ENCODE data around the gene TNFAIP8.

TNFAIP8 gene

DNA sequence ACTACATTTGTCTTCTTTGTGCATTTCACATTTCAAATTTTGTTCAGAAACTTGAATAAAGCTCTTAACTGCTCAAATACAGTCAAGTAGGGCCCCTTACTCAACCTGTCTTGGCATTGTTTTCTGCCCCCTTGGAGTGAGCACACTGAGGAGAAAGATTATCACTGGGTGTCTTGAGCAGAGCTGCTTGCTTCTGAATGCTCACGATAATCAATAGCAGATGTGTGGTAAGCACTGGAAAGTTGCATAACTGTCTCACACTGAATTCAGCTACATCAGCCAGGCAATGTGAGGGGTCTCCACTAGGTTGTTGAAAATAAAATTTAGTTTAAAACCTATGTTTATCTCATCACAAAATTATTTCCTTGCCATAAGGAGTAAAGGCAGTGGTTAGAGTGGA lies 7.8 kb upstream of the TNFAIP8 start:
- no peak for DNase-seq (ENCODE audit: low read depth)

DNA sequence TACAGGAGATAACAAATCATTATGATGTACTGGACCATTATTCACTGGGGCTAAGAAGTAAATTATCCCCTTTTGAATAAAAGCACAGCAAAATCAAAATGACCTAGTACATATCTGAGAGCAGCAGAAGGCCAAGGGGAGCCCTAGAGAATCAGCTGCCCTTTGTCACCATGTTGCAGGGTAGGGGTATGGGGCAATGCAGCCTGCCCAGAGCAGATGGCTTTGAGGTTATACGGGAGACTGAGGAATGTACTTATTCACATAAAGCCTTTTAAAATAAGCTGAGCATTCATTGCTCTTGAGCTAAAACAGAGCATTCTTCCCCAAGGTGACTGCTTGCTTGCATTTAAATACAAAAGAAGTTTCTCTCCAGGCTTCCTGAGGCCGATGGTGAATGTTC lies 2.6 kb upstream of the TNFAIP8 start:
- no peak for DNase-seq (ENCODE audit: low read depth)

GRCh38 chr5:119353686-119354366 lies 2.0 kb upstream of the TNFAIP8 start:
- DNase-seq (ENCODE audit: low read depth), result no peak

DNA sequence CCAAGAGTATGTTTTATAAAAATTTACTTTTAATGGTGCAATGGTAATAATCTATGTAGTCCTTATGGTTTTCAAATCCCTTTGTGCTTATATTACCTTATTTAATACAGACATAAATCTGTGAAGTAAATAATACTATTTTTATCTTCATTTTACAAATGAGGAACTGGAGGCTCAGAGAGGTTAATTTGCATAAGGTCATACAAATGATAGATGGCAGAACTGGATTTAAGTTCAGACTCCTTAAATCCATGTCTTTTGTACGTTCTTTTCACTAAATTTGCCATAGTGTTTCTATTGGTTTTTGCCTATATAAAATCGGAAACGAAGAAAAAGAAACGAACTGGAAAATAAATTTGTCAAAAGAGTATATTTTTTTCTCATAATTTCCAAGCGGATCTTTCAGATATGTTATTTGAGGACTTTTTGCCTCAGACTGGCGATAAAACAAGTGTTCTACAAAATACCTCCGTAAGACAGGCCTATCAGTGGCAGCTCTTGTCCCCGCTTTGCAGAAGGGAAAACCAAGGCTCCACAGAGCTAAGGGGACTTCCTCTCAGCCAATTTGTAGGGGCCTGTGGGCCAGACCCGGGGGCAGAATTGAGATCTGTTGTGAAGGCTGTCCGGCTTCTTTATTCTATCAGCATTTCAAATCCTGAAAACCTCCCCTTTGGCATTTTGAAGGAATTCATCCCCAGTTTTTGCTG lies 1.1 kb upstream of the TNFAIP8 start:
- no peak for DNase-seq (ENCODE audit: low read depth)

GRCh38 chr5:119355244-119355638 lies 578 bp upstream of the TNFAIP8 start:
- no peak for DNase-seq (ENCODE audit: low read depth)

DNA sequence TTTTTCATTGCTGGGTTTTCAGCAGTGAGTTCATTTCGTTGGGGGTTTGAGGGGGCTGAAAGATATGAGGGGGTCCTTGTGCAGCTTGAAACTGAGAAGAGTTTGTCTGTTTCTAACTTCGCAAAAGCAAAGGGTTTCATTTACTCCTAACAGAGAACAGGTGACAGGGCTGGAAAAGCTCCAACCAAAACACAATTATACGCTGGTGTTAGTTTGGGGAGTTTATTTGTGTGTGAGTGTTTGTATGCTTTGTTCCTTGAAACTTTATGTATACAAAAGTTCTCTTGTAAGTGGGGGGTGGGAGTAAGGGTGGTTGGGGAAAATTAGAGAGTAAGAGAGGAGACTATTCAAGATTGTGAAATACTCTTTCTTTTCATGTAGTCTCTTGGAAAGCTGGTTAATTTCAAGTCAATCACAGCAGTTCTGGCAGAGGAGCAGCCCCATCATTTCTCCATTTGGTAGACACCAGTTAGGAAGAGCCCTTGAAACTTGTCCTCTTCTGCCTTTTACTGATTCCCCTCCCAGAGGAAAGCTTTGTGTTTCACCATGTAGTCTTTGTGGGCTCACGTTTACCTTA lies 881 bp downstream of the TNFAIP8 start:
- no peak for DNase-seq (ENCODE audit: low read depth)

- no peak for DNase-seq (ENCODE audit: low read depth)
Measured at GRCh38 chr5:119357270-119357669, 1.5 kb downstream of the TNFAIP8 start.

DNA sequence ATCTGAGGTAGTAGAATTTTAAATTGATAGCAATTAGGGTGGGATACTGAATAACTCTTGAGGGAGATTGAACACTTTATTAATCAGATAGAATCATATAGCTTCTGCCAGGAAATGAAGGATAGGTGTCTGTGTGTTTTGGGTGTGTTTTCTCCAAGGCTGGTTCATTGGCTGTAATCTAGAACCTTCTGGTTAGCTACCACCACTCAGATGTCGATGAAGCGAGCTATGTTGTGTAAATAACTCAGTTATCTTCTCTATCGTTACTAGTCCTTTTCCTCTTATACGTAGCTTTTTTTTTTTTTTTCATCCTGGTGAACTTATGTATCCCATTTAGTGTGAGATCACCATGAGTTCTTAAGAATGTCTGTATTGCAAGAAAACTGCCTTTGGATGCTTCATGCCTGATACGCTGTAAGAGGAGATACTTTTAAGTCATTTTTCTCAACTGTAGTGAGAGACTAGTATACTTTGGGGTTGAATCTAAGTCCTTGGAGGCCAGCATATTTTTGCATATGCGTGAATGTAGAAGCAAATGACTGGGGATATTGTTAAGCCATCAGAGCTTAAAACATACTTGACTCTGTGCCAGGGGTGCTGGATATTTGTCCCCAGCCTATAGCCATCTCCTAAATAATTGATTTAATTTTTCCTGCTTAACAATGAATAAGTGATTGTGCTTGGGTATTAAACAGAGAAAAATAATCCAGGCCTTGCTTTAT lies 2.1 kb downstream of the TNFAIP8 start:
- DNase-seq (ENCODE audit: low read depth), result no peak

- no peak for DNase-seq (ENCODE audit: low read depth)
Measured at GRCh38 chr5:119358530-119358900, 2.7 kb downstream of the TNFAIP8 start.

DNA sequence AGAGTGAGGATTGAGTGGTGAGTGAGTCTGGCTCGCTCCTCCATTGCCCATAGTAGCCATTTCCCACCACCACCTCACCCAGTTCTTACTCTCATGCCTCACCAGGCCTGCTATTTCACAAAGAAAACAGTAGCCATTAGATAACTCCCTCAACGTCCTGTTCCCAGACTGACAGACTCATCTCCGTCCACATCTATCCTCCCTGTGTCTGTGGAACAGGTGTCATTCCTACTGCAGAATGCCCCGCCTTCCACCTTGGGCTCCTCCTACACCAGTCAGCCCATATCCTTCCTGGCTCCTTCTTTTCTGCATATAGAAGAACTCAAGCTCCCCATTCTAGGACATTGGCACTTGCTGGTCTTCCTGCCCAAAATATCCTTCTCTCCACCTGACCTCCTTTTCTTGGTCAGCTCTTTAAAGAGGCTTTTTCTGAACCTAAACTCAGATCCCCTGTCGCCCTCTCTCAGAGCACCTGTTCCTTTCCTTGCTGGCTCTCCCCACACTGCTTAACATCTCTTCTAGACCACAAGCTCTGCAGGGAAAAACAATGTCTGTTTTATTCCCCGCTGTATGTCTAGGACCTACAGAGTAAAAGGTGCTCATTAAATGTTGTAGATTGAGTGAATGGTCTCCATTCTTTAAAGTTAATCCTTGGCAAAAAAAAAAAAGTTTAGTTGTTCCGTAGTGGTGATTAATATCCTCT lies 3.2 kb downstream of the TNFAIP8 start:
- no peak for DNase-seq (ENCODE audit: low read depth)

DNA sequence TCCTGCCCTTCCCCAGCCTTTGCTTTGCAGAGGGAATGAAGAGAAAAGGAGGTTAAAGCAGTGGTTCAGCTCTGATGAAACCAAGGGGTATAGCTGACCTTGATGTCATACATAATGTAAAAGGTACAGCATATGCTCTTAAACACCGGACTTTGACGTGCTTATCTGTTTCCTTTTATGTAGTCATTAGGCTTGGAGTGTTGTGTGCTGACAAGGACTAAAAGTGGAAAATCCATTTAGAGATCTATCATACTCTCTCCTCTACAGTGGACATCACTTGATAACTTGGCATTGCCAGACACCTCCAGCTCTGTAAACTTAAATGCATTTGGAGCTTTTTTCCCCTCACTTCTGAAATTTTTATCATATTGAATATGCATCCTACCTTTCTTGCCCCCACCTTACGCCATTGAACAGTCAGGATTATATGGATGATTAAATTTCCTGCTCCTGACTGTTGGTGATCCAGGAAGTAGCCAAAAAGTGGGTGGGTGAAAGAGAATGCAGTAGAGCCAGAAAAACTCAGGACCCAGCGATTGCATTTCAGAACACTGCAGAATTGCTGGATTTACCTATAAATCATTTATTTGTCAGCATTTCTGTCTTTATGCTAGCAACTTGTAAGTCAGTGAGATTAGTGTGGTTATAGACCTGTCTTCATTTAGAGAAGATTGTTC lies 4.1 kb downstream of the TNFAIP8 start:
- no peak for DNase-seq (ENCODE audit: low read depth)

GRCh38 chr5:119360905-119361593 lies 5.2 kb downstream of the TNFAIP8 start:
- no peak for DNase-seq (ENCODE audit: low read depth)

DNA sequence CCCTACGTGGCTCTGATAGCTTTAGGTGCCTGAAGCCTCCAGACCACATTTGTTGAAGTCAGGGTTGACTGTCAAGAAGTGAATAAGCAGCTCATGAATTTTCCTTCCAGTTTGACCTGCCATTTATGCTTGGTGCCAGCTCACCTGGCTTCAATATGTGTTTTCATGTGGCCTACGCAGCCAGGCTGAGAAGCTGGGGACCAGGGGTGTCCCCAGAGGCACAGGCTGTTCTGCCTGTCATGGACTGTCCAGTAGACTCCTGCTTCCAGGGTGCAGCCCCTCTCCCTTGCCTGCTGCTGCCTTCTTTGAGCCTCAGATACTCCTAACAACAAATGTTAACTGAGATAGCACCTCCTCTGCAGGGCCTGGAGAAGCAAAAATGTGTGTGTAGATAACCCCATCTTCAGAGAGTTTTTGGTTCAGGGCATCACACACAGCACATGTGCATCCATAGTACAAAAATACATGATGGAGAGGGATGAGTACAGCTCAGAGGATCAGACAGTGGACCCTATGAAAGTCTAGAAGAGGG lies 5.8 kb downstream of the TNFAIP8 start:
- no peak for DNase-seq (ENCODE audit: low read depth)

DNA sequence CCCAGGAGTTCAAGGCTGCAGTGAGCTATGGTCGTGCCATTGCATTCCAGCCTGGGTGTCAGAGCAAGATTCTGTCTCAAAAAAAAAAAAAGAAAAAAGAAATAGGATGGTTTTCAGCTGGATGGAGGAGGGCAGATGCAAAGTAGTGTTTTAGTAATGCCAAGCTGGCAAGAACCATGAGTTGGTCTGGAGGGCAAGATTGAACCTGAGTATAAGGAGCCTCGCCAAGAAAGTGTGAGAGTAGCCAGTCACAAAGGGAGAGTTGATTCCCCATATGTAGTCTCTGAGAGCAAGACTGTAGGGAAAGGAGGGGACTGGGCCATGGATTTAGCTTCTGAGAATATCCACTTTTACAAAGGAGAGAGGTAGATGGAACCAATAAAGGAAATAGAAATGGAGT lies 6.9 kb downstream of the TNFAIP8 start:
- no peak for DNase-seq (ENCODE audit: low read depth)

GRCh38 chr5:119363271-119363670 lies 7.5 kb downstream of the TNFAIP8 start:
- no peak for DNase-seq (ENCODE audit: low read depth)

DNA sequence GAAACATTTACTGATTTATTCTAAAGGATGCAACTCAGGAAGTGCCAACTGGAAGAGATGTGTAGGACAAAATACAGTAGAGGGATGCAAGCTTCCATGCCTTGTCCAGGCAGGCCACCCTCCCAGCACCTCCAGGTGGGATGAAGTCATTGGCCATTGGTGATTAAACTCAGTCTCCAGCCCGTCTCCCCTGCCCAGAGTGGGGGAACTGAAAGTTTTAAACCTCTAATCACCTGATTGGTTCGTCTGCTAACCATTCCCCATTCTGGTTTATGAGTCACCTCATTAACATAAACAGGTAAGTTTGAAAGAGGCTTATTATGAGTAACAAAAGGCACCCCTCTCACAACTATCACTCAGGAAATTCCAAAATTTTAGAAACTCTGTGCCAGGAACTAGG lies 8.1 kb downstream of the TNFAIP8 start:
- DNase-seq (ENCODE audit: low read depth), result no peak

DNA sequence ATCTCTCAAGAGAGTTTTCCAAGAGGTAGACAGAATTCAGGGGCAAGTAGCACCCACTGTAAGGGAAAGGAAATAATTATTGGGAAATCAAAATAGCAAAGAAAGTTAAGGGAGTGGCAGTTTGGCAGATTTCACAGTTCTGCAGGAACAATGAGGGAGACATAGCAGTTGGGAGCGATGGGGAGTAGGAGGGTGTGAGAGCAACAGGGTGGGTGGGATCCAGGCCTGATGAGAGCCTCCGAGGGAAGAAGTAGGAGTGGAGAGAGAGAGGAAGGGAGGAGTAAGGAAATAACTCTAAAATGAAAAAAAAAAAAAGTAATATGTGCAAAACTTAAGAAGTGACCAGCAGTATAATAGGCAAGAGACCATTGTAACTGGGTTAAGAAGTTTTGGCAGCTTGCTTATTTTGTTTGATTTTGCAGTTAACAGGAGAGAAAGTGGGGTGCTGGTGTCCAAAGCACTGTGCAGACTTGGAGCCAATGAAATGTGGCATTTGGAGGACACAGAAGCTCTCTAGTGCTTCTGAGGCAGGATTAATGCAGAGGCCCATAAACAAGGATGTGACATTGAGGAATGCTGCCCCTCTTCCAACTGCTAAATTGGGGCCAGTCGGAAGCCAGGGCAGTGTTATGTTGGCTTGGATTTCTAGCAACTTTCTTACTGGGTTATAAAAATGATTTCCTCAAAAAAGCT lies 10.2 kb downstream of the TNFAIP8 start:
- no peak for DNase-seq (ENCODE audit: low read depth)

GRCh38 chr5:119366540-119366881 lies 10.7 kb downstream of the TNFAIP8 start:
- DNase-seq (ENCODE audit: low read depth), result no peak

GRCh38 chr5:119367502-119368237 lies 11.9 kb downstream of the TNFAIP8 start:
- no peak for DNase-seq (ENCODE audit: low read depth)

DNA sequence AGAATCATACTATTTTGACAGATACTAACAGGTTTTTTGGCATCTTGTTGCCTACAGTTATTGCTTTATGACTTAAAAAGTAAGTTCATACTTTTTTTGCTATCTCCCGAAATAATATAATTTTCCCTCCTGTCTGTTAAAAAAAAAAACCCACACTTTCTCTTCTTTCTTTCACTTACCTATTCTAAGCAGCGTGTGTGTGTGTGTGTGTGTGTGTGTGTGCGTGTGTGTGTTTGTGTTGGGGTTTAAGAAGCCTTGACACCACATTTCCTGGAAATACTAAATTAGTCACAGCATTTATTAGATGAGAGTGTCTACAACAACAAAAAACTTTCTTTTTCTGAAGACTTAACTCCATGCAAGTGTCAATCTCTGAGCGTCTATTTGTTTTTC lies 12.4 kb downstream of the TNFAIP8 start:
- no peak for DNase-seq (ENCODE audit: low read depth)
